PC-9 (cell line): ENCODE measurements around the gene FAM219A. TPM values are rescaled to one million over a fixed set of nuclear protein-coding genes. Genes with fewer than 3 reads are reported as not detected.

Experiments used
- BruUV-seq: library from RNA; stranded (reverse); fragments of 400-500 nt; replicated peaks from 2 replicates; lab custom pipeline; 2021; lab: Mats Ljungman, UMichigan
- CTCF ChIA-PET: fragments of 300-600 bp; sonication (Branson Sonifier 250); formaldehyde crosslinking; loops from one replicate; lab custom pipeline; 2022; ENCODE audit warnings: antibody characterized with exemption; lab: Charles Lee
- POLR2A ChIA-PET: fragments of 300-600 bp; sonication (Branson Sonifier 250); formaldehyde crosslinking; loops from one replicate; lab custom pipeline; 2022; ENCODE audit warnings: antibody characterized with exemption; ENCODE audit not compliant: unreplicated experiment; lab: Charles Lee
- DNase-seq, 2 experiments: peaks; one replicate each; pipeline versions ENCODE4 v3.0.0 to v3.0.0-alpha.2; 2015 to 2022; ENCODE audit warnings: mixed read lengths in 1 of 2
- H2AFZ ChIP-seq: fragments of 200-600 bp; sonication (generic); 2 replicates; pipeline ENCODE4 v1.8.1; 2017; ENCODE audit warnings: antibody characterized with exemption
- H3F3A ChIP-seq: fragments of 200-600 bp; sonication (generic); 2 replicates; pipeline ENCODE4 v1.8.1; 2017; ENCODE audit warnings: antibody characterized with exemption, mild to moderate bottlenecking, low read depth; ENCODE audit not compliant: insufficient read depth
- H3K27ac ChIP-seq: fragments of 200-600 bp; sonication (generic); 2 replicates; pipeline ENCODE4 v1.6.1; 2016; ENCODE audit warnings: mixed run types
- H3K27me3 ChIP-seq: fragments of 200-600 bp; sonication (generic); 2 replicates; pipeline ENCODE4 v1.6.1; 2016; ENCODE audit warnings: low read depth, mixed run types; ENCODE audit not compliant: insufficient read depth
- H3K36me3 ChIP-seq: fragments of 200-600 bp; sonication (generic); 2 replicates; pipeline ENCODE4 v1.6.1; 2016; ENCODE audit warnings: low read depth, mixed run types
- H3K4me1 ChIP-seq: fragments of 200-600 bp; sonication (generic); replicated peaks from 2 replicates; pipeline ENCODE4 v1.6.1; 2016; ENCODE audit warnings: mixed run types; ENCODE audit not compliant: insufficient read depth
- H3K4me2 ChIP-seq: fragments of 200-600 bp; sonication (generic); 2 replicates; pipeline ENCODE4 v1.6.1; 2017; ENCODE audit warnings: mixed run types
- H3K4me3 ChIP-seq: fragments of 200-600 bp; sonication (generic); 2 replicates; pipeline ENCODE4 v1.6.1; 2016; ENCODE audit warnings: mixed run types
- H3K79me2 ChIP-seq: fragments of 200-600 bp; sonication (generic); 2 replicates; pipeline ENCODE4 v1.6.1; 2017; ENCODE audit warnings: low read depth, mixed run types
- H3K9me2 ChIP-seq: fragments of 200-600 bp; sonication (generic); 2 replicates; pipeline ENCODE4 v1.8.1; 2017; ENCODE audit warnings: mild to moderate bottlenecking; ENCODE audit not compliant: insufficient read depth
- H3K9me3 ChIP-seq: fragments of 200-600 bp; sonication (generic); 2 replicates; pipeline ENCODE4 v1.8.1; 2016; ENCODE audit warnings: low read depth; ENCODE audit not compliant: insufficient read depth
- H4K20me1 ChIP-seq: fragments of 200-600 bp; sonication (generic); 2 replicates; pipeline ENCODE4 v1.8.1; 2017; ENCODE audit not compliant: insufficient read depth
- CTCF ChIP-seq: fragments of 200-600 bp; sonication (generic); conservative IDR thresholded peaks from 2 replicates; pipeline ENCODE4 v1.6.1; 2017; ENCODE audit warnings: mixed run types, antibody characterized with exemption, mild to moderate bottlenecking, moderate library complexity
- EZH2 ChIP-seq: fragments of 200-600 bp; sonication (generic); IDR thresholded peaks from 2 replicates; pipeline ENCODE4 v1.8.0; 2017; ENCODE audit warnings: antibody characterized with exemption, low read depth
- intact Hi-C: fragments of 100-400 bp; cut with micrococcal nuclease; formaldehyde crosslinking; loops from one replicate; pipeline ENCODE4 v1.10.0; 2022; ENCODE audit not compliant: unreplicated experiment
- total RNA-seq: library from RNA; stranded (reverse); gene quantifications from 2 replicates; pipeline ENCODE4 v1.2.3, GENCODE V29; 2021

The FAM219A gene
- total RNA-seq, 1 experiment from 2014 or later = 15.6 TPM

- BruUV-seq = no TSS peak
- Histone ChIP-seq H3K9me3 (no peaks in the 10 kb centered on the region), H4K20me1 (no peaks in the 10 kb centered on the region), H3K4me3 (no peak overlapping the region), H3F3A (no peaks in the 10 kb centered on the region), H3K9me2 (no peaks in the 10 kb centered on the region), H3K4me1 (no peaks in the 10 kb centered on the region), H3K36me3 (no peaks in the 10 kb centered on the region), H3K79me2 (no peaks in the 10 kb centered on the region), H2AFZ (no peak overlapping the region), H3K4me2 (no peak overlapping the region), H3K27me3 (no peaks in the 10 kb centered on the region), H3K27ac (no peak overlapping the region)
- DNase-seq = no peak
- intact Hi-C loops = no loop called here
- TF ChIP-seq EZH2 (no peak), CTCF (no peak)
- ChIA-PET CTCF (interaction anchor here (0.5 kb wide), 1 partner anchor 140 kb away, joined by 5 read pairs; no protein-coding TSS in a partner anchor), POLR2A (no interaction called here)
Measured at GRCh38 chr9:34492051-34492450, 33.7 kb upstream of the FAM219A start.

DNA sequence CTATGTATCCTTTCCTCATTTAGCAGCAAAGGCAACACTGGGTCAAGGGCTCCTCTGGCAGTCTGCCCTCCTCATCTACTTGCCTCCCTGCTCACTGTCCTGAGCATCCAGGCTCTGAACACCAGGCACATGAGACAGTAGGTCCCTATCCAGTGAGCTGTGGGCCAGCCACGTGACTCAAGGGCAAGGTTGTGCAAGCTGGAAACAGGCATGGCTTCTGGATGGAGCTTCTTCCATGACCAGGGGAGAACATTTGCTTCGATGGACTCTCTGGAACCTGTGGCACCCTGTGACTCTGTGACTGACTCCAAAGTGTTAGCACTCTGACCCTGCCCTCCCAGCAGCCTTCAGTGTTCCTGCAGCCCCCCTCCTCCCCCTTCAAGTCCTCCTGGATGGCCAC is 33.2 kb upstream of the FAM219A start:
- H3K79me2 ChIP-seq = no peaks in the 10 kb centered on the region
- no peak overlapping the region for H3K4me3 ChIP-seq
- no peak overlapping the region for H3K27ac ChIP-seq
- H2AFZ ChIP-seq = no peak overlapping the region
- TF ChIP-seq CTCF = no peak
- TF ChIP-seq EZH2 = no peak
- no peaks in the 10 kb centered on the region for H3K9me2 ChIP-seq
- intact Hi-C loops = no loop called here
- H3F3A ChIP-seq = no peaks in the 10 kb centered on the region
- H3K36me3 ChIP-seq = no peaks in the 10 kb centered on the region
- H3K4me1 ChIP-seq = no peaks in the 10 kb centered on the region
- H3K27me3 ChIP-seq = no peaks in the 10 kb centered on the region
- H3K9me3 ChIP-seq = no peaks in the 10 kb centered on the region
- ChIA-PET POLR2A (no interaction called here), CTCF (interaction anchor here (0.5 kb wide), 1 partner anchor 139 kb away, joined by 5 read pairs; no protein-coding TSS in a partner anchor)
- DNase-seq = no peak
- no peaks in the 10 kb centered on the region for H4K20me1 ChIP-seq
- BruUV-seq = no TSS peak
- H3K4me2 ChIP-seq = no peak overlapping the region

GRCh38 chr9:34490760-34491159 is 32.4 kb upstream of the FAM219A start:
- Histone ChIP-seq H3K4me2 (no peak overlapping the region), H3F3A (no peaks in the 10 kb centered on the region), H3K27ac (no peak overlapping the region), H3K79me2 (no peaks in the 10 kb centered on the region), H3K9me2 (no peaks in the 10 kb centered on the region), H3K4me3 (no peak overlapping the region), H3K4me1 (no peaks in the 10 kb centered on the region), H3K9me3 (no peaks in the 10 kb centered on the region), H3K36me3 (no peaks in the 10 kb centered on the region), H4K20me1 (no peaks in the 10 kb centered on the region), H2AFZ (no peak overlapping the region), H3K27me3 (no peaks in the 10 kb centered on the region)
- intact Hi-C loops = no loop called here
- ChIA-PET POLR2A (no interaction called here), CTCF (no interaction called here)
- no peak for DNase-seq
- BruUV-seq = no TSS peak
- no peak for TF ChIP-seq CTCF
- TF ChIP-seq EZH2 = no peak
